ENCODE results near the gene NPTX2.
"Not testable (repeated sequence)": the region's sequence is repeated elsewhere in the genome, so short reads cannot be mapped to it uniquely, and the experiment has no call there.

NPTX2 gene, protein sequence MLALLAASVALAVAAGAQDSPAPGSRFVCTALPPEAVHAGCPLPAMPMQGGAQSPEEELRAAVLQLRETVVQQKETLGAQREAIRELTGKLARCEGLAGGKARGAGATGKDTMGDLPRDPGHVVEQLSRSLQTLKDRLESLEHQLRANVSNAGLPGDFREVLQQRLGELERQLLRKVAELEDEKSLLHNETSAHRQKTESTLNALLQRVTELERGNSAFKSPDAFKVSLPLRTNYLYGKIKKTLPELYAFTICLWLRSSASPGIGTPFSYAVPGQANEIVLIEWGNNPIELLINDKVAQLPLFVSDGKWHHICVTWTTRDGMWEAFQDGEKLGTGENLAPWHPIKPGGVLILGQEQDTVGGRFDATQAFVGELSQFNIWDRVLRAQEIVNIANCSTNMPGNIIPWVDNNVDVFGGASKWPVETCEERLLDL

DNA sequence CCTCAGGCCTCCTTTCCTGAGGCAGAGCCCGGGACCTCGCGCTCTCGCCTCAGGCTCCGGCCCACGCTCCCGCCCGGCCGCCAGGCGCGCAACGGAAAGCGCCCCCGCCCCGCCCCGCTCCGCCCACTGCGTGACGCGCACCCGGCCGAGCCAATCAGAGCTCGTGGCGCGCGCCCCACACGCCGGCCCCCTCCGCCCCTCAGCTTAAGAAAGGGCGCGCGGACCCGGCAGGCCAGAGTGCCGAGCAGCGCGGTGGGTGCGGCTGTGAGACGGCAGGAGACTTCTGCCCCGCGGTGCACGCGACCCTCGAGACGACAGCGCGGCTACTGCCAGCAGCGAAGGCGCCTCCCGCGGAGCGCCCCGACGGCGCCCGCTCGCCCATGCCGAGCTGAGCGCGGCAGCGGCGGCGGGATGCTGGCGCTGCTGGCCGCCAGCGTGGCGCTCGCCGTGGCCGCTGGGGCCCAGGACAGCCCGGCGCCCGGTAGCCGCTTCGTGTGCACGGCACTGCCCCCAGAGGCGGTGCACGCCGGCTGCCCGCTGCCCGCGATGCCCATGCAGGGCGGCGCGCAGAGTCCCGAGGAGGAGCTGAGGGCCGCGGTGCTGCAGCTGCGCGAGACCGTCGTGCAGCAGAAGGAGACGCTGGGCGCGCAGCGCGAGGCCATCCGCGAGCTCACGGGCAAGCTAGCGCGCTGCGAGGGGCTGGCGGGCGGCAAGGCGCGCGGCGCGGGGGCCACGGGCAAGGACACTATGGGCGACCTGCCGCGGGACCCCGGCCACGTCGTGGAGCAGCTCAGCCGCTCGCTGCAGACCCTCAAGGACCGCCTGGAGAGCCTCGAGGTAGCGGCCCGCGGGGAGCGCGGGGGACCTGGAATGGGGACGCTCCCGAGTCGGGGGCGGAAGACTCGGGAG lies at the start of gene NPTX2:
Gene NPTX2, plus strand, starts transcription at position 235 of the 909 bp plus-strand sequence. Its CDS starts 177 bp downstream, at position 412.
- intact Hi-C loops (cut with DNase I) = loop anchor here (5.0 to 10.0 kb wide), 2 partner anchors 35 to 53 kb away; no protein-coding TSS in a partner anchor
- peak; percentile 52 to 96 (median 78) for DNase-seq

DNA sequence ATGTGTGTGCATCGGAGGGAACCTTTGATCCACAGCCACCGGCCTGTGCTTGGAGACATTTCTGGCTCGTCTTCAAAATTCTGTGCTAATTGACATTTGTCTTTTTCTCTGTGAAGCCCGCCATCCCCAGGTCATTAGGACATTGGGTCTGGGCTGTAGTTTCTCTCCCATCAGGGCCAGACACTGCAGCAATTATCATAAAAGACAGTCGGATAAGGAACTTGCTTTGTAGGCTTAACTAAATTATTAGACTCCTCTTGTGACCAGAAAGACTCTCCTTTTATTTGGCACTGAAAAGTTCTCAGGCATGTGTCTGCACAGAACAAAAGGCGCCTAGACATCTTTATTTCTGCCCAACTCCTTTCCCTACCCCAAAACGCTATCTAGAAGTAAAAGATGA lies 49.1 kb upstream of the NPTX2 start:
- no peak for DNase-seq
- intact Hi-C loops (cut with DNase I) = loop anchor here (10.0 kb wide), 1 partner anchor 47 kb away; the partner anchor contains the start of gene NPTX2

DNA sequence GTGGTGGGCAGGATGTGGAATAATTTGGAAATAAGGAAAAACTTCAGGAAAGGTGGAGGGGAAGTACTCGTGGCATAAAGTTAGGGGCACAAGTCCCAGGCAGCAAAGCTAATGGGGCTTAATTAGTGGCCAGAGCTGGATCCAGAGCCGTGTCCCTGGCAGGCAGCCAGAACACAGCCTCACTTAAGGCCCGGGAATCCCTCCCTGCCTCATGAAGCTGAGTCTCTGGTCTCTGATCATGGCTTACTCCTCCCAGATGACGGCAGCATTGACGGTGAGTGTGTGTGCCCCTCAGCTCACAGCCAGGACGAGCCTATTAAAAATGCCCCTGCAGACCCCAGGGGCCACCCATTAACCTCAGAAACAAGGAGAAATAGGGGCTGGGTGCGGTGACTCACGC lies 48.2 kb upstream of the NPTX2 start:
- DNase-seq = peak in 2 of 10 donors; percentile 43 to 79
- intact Hi-C loops (cut with DNase I) = loop anchor here (10.0 kb wide), 1 partner anchor 46 kb away; the partner anchor contains the start of gene NPTX2

DNA sequence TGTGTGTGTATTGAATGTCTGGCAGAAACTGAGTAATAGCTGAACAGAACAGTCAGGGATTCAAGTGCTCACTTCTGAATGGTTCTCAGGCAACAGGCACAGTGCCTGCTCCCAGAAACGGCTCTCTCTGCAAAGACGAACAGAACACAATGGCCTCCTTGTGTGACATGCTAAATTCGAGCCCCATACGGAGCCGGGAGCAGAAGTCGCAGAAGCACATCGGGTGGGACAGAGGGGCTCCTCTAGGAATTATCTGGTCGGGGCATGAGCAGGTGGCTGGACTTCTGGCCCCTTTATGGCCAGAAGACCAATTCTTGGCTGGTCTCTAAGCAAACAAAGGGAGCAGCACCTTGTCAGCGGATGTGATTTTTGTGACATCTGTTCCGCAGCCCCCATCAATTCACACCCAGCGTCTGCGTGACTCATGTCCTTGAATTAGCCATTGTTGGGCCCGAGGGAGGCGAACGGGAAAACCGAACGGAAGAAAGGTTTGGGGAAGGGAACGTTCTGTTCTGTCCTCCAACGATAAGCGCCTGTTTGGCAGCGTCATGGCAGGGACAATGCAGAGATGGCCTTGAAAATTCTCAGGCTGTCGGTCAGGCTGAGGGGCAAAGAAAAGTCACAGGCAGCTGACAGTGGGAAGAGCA lies 47.3 kb upstream of the NPTX2 start:
- intact Hi-C loops (cut with DNase I) = loop anchor here (10.0 kb wide), 2 partner anchors 45 to 105 kb away; partner anchors contain the start of gene NPTX2
- peak; percentile 43 to 94 (median 74) for DNase-seq

DNA sequence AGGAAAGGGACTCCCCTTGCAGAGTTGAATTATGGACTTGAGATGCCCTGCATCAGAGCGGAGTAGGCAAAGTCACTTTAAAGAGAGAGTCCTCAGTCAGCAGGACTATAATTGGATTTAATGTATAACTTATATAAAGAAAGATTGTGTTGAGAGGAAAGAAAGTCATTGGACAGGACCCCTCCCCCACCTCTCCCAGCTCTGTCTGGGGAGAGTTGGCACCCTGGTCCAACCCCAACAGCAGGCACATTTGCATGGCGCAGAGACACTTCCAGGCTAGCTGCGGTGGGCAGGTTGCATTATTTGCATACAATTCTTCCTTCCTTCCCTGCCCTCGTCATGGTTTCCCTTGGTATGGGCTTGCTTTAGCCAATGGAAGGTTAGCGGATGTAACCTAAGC lies 46.1 kb upstream of the NPTX2 start:
- intact Hi-C loops (cut with DNase I) = loop anchor here (10.0 kb wide), 1 partner anchor 106 kb away; no protein-coding TSS in a partner anchor

DNA sequence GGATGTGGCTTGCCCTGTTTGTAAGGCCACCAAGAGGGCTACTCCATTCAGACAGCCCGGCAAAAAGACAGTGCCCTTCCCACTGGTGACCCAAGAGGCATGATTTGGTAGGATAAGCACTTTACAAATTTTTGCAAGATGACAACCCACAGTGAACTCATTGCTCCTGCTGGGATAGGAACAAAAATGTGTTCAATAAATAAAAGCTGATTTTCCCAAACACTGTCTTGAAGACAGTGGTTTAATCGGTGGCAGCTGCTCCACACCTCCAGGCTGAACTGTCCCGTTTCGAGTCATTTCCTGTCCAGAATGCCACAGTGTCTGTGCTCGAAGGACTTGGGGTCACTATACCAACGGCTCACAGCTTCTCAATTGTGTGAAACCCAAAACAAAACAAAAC lies 45.1 kb upstream of the NPTX2 start:
- DNase-seq = no peak
- intact Hi-C loops (cut with DNase I) = loop anchor here (10.0 kb wide), 1 partner anchor 107 kb away; no protein-coding TSS in a partner anchor

More for the DNA sequence above, 46.1 kb upstream of the NPTX2 start:
- no peak for DNase-seq

DNA sequence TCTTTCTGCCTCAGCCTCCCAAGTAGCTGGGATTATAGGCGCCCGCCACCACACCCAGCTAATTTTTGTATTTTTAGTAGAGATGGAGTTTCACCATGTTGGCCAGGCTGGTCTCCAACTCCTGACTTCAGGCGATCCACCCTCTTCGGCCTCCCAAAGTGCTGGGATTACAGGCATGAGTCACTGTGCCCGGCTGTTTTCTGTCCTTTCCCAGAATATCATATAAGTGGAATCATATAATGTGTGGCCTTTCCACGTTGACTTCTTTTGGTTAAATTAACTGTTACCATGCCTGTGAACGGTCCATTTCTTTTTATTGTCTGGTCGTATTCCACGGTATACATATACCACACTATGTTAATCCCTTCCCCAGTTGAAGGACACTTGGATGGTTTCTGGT lies 44.4 kb upstream of the NPTX2 start:
- DNase-seq = not testable (repeated sequence)
- intact Hi-C loops (cut with DNase I) = loop anchor here (10.0 kb wide), 1 partner anchor 108 kb away; no protein-coding TSS in a partner anchor

DNA sequence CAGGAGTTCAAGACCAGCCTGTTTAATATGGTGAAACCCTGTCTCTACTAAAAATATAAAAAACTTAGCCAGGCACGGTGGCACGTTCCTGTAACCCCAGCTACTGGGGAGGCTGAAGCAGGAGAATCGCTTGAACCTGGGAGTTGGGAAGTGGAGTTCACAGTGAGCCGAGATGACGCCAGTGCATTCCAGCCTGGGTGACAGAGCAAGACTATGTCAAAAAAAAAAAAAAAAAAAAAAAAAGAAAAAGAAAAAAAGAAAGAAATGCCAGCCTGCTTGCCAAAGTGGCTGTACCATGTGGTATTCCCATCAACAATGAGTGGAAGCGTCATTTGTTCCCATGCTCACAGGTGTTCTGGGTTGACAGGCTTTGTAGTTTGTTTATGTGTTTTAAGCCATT lies 43.3 kb upstream of the NPTX2 start:
- no peak for DNase-seq
- intact Hi-C loops (cut with DNase I) = loop anchor here (10.0 kb wide), 1 partner anchor 109 kb away; no protein-coding TSS in a partner anchor

DNA sequence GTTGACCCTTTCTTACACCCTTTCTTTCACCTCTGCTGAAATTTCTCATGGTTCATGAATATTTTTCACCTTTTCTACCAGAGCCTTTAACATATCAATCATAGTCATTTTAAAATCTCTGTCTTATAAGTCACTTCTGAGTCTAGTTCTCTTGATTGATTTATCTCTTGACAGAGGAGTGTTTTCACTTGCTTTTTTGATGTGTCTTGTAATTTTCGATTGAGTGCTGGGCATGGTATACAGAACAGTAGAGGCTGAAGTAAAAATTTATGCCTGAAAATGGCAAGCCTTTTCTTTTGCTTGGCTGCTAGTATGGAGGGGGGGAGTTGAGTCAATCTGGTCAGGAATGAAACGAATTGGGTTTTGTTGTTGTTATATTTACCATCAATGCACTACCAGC lies 41.2 kb upstream of the NPTX2 start:
- intact Hi-C loops (cut with DNase I) = loop anchor here (10.0 kb wide), 1 partner anchor 111 kb away; no protein-coding TSS in a partner anchor

DNA sequence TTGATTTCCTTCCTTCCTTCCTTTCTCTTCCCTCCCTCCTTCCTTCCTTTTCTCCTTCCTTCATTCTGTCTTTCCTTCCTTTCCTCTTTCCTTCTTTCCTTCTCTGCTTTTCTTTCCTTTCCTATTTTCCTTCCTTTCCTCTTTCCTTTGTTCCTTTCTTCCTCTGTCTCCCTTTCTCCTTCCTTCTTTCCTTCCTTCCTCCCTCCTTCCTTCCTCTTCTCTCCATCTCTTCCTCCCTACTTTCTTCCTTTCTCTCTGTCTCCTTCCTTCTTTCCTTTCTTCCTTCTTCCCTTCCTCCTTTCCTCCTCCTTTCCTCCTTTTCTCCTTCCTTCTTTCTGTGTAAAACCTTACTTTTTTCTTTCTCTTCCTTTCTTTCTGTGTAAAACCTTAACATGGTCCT lies 32.3 kb upstream of the NPTX2 start:
- no peak for DNase-seq
- intact Hi-C loops (cut with DNase I) = no loop called here

More for the DNA sequence above, 41.2 kb upstream of the NPTX2 start:
- DNase-seq = no peak

DNA sequence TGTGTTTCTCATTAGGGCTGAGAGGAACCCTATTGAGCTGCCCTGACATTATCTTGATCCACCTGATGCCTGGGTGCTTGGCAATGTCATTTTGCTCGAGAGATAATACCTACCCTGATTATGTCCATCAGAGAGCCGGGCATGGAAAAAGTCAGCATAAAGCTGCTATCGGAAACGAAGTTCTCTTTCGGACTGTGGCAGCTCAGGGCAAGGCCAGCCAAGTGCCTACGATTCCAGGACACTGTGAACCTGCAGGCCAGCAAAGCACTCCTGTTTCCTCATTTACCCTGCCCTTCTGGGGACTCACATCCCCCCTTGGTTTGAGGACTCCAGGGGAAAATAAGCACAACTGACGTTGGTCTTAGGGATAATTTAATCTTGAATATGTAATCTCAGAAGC lies 25.2 kb upstream of the NPTX2 start:
- intact Hi-C loops (cut with DNase I) = no loop called here
- DNase-seq = no peak

DNA sequence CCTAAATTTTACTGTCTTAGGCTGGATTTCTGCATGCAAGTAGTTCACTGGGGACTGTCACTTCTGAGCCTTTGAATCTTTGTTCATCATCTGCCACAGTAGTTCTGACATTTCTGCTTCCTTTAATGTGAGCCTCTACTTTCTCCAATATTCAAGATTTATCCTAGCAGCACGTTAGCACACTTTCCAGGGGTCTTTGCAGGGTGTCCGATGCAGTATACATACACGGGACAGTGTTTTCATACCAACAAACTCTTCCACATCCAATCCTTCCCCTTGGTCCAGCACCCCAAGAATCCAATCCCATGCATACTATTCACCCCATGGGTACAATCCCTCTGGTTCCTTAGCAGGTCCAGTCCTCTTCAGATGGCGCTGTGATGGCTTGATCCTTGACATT lies 22.7 kb upstream of the NPTX2 start:
- DNase-seq = no peak
- intact Hi-C loops (cut with DNase I) = no loop called here

DNA sequence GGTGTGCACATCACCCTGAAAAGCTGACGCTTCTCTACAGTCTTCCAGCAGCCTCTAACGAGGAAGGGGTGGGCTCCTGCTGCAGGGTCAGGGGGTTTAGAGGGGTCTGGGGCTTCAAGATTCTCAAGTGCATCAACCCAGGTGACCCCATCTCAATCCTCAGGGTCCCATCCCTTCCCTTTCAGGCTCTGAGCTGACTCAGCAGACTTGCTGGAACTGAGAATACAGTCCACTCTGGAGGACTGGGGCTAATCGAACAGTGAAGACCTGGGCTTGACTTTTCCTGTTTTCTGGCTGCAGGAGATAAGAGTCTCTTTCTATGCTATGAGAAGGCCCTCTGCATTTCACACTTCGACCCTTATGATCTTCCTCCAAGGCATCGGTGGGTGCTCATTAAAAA lies 22.3 kb upstream of the NPTX2 start:
- no peak for DNase-seq
- intact Hi-C loops (cut with DNase I) = no loop called here

DNA sequence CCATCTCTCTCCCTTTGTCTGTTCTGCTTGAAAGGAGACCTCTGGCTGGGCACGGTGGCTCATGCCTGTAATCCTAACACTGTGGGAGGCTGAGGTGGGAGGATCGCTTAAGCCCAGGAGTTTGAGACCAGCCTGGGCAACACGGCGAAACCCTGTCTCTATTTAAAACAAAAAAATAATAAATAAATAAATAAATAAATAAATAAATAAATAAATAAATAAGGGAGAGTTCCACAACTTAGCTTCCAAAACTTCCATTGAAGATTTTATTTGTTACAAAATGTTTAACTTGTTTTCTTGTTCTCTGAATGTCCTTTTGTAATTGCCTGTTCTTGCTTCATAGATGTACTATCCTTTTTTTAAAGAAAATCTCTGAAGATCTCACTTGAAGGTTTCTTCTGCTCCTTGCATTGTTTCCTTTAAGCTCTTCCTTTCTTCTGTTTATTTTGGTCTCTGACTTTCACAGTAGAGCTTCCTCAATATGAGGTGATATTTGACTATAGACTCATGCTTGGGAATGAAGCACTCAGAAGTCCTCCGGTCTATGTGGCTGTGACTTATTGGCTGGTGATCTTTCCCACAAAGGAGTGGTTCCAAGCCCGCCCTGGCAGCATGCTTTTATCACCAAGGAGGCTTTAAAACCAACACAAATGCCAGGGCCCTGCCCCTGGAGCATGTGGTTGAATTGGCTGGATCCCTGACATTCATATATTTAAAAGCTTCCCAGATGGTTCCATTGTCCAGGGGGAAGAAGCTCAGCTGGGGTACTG lies 18.1 kb upstream of the NPTX2 start:
- DNase-seq = no peak
- intact Hi-C loops (cut with DNase I) = no loop called here

DNA sequence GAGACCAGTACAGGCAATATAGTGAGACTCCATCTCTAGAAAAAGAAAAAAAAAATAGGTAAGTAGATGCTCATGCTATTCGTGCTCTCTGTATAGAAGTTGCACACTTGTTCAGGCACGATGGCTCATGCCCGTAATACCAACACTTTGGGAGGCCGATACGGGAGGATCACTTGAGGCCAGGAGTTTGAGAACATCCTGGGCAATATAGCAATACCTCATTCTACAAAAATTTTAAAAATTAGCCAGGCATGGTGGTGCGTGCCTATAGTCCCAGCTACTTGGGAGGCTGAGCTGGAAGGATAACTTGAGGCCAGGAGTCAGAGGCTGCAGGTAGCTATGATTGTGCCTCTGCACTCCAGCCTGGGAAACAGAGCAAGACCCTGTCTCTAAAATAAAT lies 17.2 kb upstream of the NPTX2 start:
- intact Hi-C loops (cut with DNase I) = no loop called here

DNA sequence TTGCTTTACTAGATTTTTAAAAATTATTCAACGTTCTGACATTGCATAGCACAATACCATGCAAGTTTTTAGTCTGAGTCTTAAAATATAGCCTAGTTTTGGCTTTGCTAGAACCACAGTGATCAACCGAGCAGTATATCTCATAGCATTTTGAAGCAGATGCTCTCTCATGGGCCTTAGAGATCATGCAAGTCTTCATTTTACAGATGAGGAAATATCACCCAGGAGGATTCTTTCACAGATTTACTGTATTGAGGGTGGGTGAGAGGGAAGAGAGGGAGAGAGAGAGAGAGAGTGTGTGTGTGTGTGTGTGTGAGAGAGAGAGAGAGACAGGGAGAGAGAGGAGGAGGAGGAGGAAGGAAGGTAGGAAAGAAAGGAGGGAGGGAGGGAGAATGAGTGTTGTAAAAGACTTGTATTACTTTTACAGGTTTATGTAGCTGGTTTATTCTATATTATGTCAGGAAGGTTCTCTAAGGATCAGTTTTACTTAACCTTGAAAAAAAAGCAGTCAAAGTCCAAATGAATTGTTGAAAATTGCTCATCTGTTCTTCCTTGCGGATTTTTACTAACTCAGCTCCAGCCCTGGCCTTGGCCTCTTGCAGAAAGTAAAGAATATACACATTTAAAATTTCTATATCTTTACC lies 14.2 kb upstream of the NPTX2 start:
- intact Hi-C loops (cut with DNase I) = no loop called here
- DNase-seq = no peak

More for the DNA sequence above, 17.2 kb upstream of the NPTX2 start:
- no peak for DNase-seq

DNA sequence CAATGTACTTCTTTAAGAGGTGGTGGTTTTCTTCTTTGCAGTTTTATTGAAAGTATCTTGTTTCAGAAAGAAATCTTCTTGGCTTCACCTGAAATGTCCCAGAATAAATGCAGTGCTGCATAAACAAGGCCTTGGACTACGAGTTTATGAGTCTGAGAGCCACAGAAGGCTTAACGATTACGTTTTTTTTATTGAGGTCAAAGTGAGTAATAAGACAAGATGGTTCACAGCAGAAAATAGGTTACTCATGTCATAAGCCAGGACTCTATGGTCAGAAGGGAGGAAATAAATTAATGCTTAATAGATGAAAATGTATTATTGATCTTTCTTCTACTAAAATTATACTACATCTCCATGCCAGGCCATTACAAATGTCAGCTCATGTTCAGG lies 13.7 kb upstream of the NPTX2 start:
- intact Hi-C loops (cut with DNase I) = no loop called here
- DNase-seq = no peak

DNA sequence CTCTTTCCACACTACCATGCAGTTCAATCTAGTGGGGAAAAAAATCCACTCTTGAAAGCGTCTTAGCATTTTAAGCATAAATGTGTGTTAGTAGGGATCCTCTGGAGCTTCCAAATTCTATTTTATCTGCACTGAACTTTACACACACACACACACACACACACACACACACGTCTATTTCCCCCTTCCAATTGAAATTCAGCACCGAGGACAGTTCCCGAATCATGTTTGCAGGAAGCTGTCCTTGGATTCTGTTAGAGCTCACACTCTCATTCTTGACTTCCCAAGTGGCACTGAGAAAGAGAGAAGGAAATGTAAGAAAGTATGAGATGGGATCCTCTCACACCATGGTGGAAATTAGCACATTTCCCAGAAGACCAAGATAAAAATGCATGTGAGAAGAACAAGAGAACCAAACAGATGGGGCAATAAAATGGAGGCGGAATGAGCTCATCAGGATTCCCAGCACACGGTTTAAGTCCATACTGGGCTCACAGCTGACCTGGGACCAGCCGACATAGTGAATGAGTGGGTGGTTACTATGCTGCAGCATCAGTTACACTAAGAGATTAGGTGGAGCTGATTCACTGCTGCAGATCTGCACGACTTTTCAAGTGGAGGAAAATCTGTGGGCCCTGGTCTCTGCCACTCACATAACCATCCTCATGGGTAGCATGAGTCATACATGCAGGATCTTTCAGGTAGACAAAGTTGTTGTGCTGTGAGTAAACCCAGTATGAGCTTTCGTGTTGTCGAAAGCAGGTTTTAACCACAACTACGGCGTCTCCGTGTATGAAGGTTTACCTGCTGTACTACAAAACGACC lies 3.3 kb upstream of the NPTX2 start:
- DNase-seq = peak in 3 of 10 donors; percentile 53 to 86 (median 78)
- intact Hi-C loops (cut with DNase I) = loop anchor here (10.0 kb wide), 1 partner anchor 49 kb away; no protein-coding TSS in a partner anchor
